Measurements from ENCODE around the gene TRIM5.
"Not testable (repeated sequence)": the region's sequence is repeated elsewhere in the genome, so short reads cannot be mapped to it uniquely, and the experiment has no call there.

The TRIM5 gene

DNA sequence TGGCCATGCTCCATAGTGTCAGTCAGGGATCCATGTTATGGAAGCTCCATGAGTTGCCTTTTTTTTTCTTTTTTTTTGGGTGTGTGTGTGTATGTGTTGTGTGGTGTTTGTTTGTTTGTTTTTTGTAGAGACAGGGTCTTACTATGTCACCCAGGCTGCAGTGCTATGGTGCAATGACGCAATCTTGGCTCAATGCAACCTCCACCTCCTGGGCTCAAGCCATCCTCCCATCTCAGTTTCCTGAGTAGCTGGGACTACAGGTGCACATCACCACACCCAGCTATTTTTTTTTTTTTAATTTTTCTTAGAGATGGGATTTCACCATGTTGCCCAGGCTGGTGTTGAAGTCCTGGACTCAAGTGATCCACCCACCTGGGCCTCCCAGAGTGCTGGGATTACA is 3.6 kb upstream of the TRIM5 start:
- DNase-seq (ENCODE audit: low read depth in 2 of 2) = no peak

DNA sequence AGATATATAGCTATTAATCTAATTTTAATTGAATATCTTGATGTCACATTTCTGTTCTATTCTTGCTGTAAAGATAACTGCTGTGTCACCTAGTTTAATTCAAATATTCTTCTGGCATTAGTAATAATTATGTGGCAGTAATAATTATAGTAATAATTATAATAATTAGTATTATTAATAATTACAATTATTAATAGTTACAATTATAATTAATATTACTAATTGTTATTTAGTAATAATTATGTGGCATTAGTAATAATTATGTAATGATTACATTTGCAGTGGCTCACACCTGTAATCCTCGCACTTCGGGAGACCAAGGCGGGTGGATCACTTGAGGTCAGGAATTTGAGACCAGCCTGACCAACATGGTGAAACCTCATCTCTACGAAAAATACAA is 1.6 kb upstream of the TRIM5 start:
- DNase-seq (ENCODE audit: low read depth in 2 of 2) = no peak

DNA sequence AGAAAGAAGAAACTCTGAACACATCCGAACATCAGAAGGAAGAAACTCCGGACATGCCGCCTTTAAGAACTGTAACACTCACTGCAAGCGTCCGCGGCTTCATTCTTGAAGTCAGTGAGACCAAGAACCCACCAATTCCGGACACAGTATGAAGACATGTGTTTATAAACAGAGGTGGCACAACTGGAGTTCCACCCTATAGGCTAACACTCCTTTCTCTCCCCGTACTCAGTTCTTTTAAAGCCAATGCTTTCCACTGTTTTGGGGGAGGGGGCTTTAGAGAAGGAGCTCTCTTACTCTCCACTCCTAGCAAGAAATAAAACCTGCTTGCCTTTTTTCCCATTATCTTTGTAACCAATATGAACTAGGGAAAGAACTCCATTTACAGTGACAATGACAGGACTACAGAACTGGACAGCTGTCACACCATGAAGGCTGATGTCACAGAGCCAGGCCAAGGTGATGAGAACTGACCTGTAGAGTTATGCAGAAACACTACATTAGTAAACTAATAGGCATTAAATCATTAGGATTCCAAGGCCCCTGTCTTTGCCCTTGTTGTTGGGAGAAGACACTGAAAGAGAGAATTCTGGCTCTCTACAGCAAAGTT is 733 bp downstream of the TRIM5 start:
- DNase-seq (ENCODE audit: low read depth in 2 of 2) = no peak

DNA sequence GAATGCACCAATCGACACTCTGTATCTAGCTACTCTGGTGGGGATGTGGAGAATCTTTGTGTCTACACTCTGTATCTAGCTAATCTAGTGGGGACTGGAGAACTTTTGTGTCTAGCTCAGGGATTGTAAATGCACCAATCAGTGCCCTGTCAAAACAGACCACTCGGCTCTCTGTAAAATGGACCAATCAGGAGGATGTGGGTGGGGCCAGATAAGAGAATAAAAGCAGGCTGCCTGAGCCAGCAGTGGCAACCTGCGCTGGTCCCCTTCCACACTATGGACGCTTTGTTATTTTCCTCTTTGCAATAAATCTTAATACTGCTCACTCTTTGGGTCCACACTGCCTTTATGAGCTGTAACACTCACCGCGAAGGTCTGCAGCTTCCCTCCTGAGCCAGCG is 1.3 kb downstream of the TRIM5 start:
- DNase-seq (ENCODE audit: low read depth in 2 of 2) = peak in 1 of 2 donors; percentile 22

DNA sequence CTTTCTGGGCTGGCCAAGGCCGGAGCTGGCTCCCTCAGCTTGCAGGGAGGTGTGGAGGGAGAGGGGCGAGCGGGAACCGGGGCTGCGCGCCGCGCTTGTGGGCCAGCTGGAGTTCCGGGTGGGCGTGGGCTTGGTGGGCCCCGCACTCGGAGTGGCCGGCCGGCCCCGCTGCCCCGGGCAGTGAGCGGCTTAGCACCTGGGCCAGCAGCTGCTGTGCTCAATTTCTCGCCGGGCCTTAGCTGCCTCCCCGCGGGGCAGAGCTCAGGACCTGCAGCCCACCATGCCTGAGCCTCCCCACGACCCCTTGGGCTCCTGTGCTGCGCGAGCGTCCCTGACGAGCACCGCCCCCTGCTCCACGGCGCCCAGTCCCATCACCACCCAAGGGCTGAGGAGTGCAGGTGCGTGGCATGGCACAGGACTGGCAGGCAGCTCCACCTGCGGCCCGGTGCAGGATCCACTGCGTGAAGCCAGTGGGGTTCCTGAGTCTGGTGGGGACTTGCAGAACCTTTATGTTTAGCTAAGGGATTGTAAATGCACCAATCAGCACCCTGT is 1.9 kb downstream of the TRIM5 start:
- not testable (repeated sequence) for DNase-seq (ENCODE audit: low read depth in 2 of 2)

DNA sequence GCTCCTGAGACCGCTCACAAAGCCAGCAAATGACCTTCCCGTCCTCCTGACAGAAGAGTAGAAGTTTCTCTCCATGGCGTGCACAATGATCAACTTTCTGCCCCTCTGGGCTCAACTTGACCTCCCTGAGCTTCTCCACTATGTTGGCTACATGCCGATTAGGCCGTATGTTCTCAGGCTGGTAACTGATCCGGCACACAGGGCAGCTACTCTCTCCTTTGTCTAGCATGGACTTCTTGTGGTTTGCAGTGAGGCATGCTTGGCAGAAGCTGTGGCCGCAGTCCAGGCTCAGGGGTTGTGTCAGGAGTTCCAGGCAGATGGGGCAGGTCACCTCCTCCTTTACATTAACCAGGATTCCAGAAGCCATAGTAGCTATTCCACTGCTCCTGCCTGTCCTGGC is 5.1 kb downstream of the TRIM5 start:
- no peak for DNase-seq (ENCODE audit: low read depth in 2 of 2)

DNA sequence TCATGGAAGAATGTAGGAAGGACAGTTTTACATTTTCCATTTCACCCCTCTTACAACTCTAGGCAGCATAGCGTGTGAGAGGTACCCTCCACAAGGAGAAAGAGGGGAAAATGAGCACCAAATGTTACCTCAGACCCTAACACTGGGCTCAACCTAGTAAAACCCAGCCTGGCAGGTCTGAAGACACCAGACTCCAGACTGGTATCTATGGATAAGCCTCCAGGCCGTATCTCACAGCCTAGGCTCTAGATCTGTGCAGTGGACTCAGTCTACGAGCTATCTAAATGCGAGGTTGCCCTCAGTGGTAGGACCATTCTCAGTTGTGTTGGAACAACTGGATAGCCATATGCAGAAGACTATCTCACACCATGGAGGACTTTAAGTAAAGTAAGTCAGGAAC is 10.5 kb downstream of the TRIM5 start:
- no peak for DNase-seq (ENCODE audit: low read depth in 2 of 2)

DNA sequence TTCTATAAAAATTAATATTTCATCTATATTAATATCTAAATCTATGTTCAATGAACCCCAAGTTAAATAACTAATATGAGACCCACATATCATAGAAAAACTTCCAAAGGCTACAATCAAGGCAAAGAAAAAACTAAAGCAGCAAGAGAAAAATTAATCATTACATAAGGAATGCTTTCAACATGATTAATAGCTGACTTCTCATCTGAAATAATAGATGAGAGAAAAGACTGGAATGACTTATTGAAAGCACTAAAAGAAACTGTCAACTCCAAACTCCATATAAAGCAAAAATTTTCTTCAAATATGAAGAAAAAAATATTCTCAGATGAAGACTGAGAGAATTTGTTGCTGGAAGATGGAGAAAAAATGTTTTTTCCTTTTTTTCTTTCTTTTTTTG is 13.0 kb downstream of the TRIM5 start:
- DNase-seq (ENCODE audit: low read depth in 2 of 2) = no peak

DNA sequence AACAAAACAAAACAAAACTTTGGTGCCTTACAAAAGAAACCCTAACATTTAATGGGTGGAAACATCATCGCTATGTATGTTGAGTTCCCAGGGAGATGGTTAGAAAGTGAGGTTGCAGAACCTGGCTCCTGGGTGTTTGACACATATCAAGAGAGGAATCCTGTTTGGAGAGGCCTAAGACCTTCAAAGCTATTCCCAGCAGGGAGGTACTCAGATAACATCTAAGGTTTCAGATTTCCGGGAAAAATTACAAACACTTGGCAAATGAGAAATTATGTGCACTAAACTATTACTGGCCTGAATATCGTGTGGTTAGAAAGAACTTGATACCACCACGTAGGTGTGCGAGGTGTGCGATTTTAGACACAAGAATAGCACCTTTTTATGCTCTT is 18.5 kb downstream of the TRIM5 start:
- DNase-seq (ENCODE audit: low read depth in 2 of 2) = no peak

DNA sequence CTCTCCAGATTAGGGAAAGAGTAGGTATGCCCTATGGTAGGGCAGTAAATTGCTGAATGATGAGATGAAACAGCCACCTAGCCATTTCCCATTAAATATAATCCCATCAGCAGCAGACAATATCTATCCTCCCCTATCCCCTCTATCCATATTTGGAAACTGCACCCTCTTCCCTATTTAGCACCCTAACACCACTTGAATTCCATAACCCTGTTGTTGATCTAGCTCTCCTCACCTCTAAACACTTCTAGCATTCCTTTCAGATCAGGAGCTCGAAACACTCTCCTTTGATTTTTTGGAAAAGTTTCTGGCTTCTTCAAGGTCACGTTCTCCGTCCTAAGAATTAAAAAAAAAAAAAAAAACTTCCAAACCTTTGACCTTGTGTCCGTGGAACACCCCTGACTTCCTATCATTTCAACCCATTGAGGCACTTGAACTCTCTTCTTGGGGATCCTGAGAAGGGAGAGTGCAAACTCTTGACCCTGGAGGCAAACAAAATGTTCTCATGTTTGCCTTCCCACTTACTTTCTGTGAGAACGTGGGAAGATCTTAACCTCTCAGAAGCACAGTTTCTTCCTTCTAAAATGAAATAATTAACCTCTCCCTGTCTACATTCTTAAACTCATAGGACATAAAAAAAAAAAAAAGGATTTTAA is 19.0 kb downstream of the TRIM5 start:
- DNase-seq (ENCODE audit: low read depth in 2 of 2) = no peak

DNA sequence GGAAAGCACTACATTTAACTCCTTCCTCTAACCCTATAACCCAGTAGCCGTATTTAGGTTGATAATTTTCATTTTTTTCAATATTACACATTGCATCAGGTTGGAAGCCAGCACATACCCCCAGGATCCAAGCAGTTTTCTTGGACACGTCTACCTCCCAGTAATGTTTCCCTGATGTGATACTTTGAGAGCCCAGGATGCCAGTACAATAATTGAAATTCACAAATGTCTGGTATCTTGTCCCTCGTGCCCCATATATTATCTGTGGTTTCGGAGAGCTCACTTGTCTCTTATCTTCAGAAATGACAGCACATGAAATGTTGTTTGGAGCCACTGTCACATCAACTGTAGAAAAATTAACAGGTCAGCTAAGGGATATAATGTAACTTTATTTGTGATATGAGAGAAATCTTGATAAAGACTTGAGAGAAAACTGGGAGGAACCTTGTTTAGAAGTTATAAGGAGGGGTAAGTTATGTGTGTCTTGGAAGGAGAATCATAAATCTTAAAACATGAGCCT is 19.8 kb downstream of the TRIM5 start:
- no peak for DNase-seq (ENCODE audit: low read depth in 2 of 2)

DNA sequence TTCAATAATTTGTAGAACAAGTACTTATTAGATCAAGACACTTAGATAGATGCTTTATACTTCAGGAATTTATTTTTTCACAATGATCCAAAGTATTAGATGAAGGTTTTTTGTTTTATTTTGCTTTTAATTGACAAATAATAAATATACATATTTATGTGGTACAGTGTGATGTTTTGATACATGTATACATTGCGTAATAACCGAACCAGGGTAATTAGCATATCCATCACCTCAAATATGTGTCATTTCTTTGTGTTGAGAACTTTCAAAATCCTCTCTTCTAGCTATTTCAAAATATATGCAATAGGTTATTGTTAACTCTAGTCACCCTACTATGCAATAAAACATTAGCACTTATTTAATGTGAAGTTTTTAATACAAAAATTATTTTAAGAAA is 21.4 kb downstream of the TRIM5 start:
- DNase-seq (ENCODE audit: low read depth in 2 of 2) = no peak

DNA sequence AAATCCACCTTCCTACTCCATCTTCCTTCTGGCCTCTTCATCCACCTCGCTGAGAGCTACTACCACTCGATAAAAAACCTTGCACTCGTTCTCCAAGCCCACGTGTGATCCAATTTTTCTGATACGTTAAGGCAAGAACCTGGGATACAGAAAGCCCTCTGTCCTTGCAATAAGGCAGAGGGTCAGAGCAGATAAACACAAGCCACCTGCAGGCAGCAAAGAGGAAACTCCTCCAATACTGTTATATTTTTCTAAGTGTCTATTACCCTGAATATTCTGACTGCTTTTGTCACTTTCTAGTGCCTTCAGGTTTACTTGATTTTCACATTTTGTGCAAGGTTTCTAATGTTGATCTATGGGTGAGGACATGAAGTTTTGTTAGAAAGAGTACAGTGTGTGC is 26.6 kb downstream of the TRIM5 start:
- no peak for DNase-seq (ENCODE audit: low read depth in 2 of 2)

DNA sequence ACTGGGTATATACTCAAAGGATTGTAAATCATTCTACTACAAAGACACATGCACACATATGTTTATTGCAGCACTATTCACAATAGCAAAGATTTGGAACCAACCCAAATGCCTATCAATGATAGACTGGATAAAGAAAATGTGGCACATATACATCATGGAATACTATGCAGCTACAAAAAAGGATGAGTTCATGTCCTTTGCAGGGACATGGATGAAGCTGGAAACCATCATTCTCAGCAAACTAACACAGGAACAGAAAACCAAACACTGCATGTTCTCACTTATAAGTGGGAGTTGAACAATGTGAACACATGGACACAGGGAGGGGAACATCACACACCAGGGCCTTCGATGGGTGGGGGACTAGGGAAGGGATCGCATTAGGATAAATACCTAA is 27.9 kb downstream of the TRIM5 start:
- not testable (repeated sequence) for DNase-seq (ENCODE audit: low read depth in 2 of 2)

DNA sequence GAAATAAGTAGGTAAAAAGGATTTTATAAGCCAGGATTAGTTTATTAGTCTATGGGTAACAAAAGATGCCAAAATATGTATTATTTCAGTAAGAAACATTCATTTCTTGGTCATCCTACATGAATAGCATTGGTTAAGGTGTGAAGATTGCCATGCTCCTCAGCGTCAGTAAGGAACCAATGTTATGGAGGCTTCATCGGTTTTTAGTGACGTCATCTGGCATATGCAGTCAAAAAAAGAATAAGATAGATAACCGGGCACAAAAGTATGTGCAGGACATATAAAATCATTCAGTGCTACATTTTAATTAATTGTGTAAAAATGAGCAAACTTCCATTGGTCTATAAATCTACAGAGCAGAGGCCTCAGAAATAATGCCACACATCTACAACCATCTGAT is 29.4 kb downstream of the TRIM5 start:
- no peak for DNase-seq (ENCODE audit: low read depth in 2 of 2)

DNA sequence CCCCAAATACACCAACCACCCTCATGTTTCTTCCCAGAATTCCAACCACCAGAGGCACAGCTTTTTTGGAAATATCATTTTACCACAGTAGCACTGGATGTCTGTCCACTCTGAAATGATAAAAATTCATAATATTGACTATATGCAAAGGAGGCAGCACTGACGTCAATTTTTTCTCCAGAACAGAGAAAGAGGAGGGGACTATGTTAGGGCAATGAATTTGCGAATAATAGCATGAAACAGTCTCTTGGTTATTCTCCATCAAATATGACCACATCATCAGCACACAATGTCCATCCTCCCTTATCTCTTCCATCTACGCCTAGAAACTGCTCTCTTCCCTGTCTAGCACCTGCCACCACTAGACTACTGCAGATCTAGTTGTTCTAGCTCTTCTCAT is 38.7 kb downstream of the TRIM5 start:
- no peak for DNase-seq (ENCODE audit: low read depth in 2 of 2)

DNA sequence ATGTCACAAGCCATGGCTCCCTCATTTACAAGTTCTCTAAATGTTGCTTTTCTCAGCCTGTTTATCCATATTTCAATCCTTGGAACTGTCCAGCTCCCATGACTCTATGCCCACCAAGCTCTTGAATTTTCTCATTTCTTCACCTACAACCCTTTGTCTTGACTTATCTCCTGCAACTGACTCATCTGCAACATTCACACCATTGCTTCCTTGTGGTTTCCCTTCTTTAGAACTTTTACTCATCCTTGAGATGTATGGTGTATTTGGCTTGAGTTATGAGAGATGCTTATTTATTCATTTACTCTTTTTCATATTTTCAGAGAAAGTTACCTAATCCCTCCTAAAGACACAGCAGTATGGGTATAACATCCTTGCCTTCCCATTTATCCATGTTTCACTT is 41.3 kb downstream of the TRIM5 start:
- no peak for DNase-seq (ENCODE audit: low read depth in 2 of 2)

DNA sequence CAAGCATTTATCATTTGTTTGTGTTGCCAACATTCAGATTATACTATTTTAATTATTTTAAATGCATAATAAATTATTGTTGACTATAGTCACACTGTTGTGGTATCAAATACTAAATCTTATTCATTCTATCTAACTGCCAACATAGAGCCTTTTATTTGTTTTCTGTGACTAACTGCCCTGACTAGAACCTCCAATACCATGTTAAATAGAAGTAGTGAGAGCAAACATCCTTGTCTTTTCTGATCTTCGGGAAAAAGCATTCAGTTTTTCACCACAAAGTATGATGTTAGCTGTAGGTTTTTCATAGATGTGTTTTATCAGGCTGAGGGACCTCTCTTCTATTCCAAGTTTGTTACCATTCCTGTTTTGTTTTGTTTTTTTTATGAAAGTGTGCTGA is 44.9 kb downstream of the TRIM5 start:
- DNase-seq (ENCODE audit: low read depth in 2 of 2) = no peak

DNA sequence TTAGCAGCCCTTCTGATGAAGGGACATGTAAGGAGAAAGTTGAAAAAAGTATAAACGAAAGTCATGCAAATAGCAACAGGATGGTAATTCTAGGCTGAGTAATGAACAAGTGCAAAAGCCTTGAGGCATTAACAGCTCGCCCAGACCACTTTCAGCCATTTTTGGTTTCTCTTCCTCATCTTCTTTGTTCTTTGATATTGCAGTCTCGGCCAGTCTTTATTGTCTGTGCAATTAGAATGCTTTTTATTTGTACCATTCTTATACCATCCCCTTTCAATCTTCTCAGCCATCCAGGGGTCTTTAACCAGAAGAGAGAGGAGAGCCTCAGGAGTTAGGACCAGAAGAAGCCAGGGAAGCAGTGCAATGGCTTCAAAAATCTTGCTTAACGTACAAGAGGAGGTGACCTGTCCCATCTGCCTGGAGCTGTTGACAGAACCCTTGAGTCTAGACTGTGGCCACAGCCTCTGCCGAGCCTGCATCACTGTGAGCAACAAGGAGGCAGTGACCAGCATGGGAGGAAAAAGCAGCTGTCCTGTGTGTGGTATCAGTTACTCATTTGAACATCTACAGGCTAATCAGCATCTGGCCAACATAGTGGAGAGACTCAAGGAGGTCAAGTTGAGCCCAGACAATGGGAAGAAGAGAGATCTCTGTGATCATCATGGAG is 52.8 kb downstream of the TRIM5 start:
- no peak for DNase-seq (ENCODE audit: low read depth in 2 of 2)

DNA sequence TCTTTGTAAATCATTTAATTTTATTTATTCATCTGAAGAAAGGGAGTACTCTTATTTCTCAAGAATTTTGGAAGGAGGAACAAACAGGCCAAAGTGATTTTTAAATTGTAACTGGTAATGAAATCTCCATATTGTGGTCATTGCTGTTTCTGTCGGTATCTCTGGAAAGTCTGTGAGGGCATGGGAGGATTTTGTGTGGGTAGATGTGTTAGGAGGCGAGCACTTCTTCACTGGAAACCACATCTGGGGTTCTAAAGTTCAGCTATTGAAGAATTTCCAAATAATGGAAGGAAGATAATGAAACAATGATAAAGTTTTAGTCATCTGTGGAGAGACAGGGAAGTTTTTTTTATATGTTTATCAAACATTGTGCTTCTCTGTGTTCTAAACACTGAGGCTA is 53.5 kb downstream of the TRIM5 start:
- DNase-seq (ENCODE audit: low read depth in 2 of 2) = no peak

DNA sequence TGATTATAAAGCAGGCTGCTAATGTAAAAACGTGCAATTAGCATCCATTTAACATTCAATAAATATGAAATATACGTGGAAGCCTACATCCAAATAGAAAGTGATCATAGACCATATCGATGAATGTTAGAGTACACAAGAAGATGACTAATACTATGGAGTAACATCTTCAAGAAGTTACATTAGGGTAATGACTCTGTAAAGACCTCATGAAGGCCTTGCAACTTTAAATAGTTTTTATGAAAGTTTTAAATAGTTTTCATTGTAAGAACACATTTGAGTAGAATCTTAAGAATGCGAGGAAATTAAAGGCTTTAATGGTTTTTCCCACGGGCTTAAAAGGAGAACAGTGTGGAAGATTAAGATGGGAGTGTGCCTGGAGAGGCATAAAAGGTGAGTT is 58.7 kb downstream of the TRIM5 start:
- no peak for DNase-seq (ENCODE audit: low read depth in 2 of 2)

DNA sequence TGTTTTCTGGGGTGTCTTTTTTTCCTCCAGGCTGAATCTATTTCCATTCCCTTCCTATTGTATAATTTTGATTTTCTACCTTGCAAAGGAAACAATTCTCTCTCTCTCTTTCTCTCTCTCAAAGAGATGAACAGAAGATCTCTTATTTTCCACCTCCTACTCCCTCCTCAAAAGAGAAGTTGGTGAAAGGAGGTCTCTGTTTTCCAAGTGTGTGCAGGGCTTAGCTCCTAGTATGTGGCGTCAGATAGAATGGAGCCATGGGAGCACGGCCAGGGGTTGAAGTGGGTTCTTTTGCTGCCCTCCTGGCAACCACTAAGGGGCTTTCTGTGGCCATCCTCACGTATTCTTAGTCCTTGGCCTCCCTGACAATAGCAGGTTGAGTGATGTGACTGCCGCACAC is 59.6 kb downstream of the TRIM5 start:
- DNase-seq (ENCODE audit: low read depth in 2 of 2) = no peak
